GM18517 (cell line): ENCODE results near the gene PTPRN2.

Experiments used
- ATAC-seq: cut with Tn5 transposase; IDR thresholded peaks from one replicate; pipeline ENCODE4 v1.9.1; 2021; ENCODE audit warnings: mild to moderate bottlenecking, moderate library complexity; ENCODE audit not compliant: unreplicated experiment

The PTPRN2 gene

DNA sequence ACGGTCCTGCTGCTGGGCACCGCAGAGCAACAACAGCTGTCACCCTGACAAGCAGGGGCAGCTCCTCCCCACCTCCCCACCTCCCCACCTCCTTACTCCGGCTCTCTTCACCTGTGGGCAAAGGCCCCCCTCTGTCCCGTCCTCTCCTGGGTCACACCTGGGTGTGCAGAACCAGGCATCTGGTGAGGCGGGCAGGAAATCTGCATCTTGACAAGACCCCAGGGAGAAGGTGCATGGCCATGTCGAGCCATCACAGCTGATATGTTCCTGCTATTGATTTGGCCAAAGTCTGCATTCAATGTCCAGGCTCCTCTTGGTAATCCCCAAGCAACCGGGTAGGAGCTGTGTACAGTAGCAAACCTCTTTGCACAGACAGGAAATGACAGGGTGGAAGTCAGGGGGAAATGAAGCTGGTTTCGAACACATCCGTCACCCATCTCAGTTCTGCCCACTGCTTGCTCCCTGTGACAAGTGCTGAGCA lies 696.7 kb downstream of the PTPRN2 start:
- no peak for ATAC-seq

GRCh38 chr7:157889480-157889879 lies 698.1 kb downstream of the PTPRN2 start:
- ATAC-seq: no peak

DNA sequence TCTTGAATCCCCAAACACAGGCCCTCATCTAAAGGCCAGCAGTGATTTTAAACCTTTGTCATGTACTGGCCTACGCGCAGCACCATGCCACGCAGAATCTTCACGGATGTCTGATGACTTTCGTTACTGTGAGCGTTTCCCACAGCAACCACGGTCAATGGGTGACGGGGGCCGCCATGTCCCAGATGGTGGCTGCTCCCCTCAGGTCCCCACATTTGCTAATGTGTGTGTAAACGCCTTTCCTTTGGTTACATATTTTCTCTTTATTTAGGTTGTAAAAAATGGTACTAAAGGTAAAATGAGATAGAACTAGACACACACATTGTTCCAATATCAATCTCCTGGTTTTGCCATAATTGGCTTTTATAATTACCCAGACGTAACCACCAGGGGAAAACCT lies 699.0 kb downstream of the PTPRN2 start:
- ATAC-seq: no peak

DNA sequence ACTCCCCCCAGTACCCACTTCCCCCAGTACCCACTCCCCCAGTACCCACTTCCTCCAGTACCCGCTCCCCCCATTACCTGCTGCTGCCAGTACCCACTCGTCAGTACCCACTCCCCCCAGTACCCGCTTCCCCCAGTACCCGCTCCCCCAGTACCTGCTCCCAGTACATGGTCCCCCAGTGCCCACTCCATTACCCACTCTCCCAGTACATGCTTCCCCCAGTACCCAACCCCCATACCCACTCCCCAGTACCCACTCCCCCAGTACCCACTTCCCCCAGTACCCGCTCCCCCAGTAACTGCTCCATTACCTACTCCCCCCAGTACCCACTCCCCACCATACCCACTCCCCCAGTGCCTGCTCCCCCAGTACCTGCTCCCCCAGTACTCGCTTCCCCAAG lies 700.2 kb downstream of the PTPRN2 start:
- no peak for ATAC-seq

- ATAC-seq: no peak
Measured at GRCh38 chr7:157886711-157887110, 700.9 kb downstream of the PTPRN2 start.

- ATAC-seq: no peak
Measured at GRCh38 chr7:157886266-157886665, 701.4 kb downstream of the PTPRN2 start.

GRCh38 chr7:157885140-157885539 lies 702.5 kb downstream of the PTPRN2 start:
- no peak for ATAC-seq

DNA sequence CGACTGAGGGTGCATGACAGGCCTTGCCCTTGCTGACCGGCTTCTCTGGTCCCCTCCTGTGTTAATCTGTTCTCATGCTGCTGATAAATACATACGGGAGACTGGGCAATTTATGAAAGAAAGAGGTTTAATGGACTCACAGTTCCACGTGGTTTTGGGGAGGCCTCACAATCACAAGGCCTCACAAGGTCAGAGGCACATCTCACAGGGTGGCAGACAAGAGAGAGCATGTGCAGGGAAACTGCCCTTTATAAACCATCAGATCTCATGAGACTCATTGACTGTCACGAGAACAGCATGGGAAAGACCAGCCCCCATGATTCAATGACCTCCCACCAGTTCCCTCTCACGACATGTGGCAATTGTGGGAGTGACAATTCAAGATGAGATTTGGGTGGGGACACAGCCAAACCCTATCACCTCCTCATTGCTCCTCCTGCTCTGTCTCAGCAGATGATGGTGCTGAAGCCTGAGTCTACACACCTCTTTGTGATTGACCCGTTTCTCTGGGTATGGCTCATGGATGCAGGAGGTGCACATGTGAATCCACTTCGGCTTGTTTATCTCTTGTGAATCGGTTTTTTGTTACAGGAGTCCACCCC lies 703.1 kb downstream of the PTPRN2 start:
- ATAC-seq: no peak

DNA sequence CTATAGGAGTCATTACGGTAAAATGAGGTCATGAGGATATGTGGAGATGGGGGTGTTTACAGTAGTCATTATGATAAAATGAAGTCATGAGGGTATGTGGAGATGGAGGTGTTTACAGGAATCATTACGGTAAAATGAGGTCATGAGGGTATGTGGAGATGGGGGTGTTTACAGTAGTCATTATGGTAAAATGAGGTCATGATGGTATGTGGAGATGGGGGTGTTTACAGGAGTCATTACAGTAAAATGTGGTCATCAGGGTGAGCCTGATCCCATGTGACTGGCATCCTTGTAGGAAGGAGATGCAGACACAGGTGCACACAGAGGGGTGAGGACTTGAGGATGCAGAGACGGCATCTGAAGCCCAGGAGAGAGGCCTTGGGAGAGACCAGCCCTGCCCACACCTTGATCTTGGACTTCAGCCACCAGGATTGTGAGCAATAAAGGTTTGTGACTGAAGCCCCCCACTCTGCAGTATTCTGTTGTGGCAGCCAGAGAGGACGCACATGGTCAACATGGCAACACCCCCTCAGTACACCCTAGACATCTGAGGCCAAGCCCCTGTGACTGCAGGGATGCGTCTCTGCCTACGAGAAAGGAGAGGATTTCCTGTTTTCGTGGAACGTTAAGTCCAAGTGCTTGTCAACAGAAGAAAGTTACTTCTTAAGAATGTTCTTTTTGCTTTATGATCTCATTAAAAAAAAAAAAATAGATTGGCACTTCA lies 706.4 kb downstream of the PTPRN2 start:
- ATAC-seq: no peak

GRCh38 chr7:157879391-157879790 lies 708.2 kb downstream of the PTPRN2 start:
- ATAC-seq: no peak

- ATAC-seq: no peak
Measured at GRCh38 chr7:157877298-157878090, 710.1 kb downstream of the PTPRN2 start.

GRCh38 chr7:157876469-157877285 lies 710.9 kb downstream of the PTPRN2 start:
- ATAC-seq: no peak

- ATAC-seq: no peak
Measured at GRCh38 chr7:157875230-157876179, 712.1 kb downstream of the PTPRN2 start.

- ATAC-seq: no peak
Measured at GRCh38 chr7:157874870-157875229, 712.8 kb downstream of the PTPRN2 start.

DNA sequence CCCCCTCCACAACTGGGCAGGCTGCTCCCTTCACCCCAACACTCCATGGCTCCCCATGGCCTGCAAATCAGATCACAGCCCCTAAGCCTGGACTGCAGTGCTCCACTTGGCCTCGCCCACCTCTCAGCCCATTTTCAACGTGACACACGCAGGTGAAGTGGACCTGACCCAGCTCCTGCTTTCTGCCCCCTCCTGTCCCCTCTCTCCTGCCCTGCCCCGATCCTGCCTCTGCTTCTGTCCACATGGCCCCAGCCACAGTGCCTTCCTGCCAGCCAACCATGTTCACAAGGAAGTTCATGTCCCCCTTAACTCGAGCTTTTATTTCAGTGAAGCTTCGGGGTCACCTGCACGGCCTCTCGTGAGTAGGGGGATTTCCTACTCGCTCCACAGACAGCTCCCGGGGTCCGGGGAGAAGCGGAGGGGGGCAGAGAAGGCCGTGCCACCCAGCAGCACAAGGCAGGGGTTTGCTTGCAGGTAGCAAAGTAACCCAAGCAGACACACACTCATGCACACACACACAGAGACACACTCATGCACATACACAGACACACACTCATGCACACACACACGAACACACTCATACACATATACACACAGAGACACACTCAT lies 713.3 kb downstream of the PTPRN2 start:
- no peak for ATAC-seq

DNA sequence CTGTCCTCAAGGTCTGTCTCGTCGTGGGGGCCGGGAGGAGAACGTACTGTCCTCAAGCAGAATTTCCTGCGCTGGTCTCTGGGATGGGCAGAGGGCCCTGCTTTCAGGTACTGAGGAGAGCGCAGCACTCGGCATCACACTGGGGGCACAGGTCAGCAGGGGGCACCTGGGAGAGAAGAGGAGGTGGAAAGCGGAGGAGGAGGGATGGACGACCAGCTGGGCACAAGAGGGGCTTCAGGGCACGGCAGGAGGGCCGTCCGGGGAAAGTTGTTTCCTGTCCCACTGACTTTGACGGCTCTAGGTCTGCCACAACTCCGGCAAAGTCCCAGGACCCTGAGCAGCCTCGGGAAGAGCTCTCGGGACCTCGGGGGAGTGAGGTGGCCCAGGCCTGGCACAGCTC lies 714.0 kb downstream of the PTPRN2 start:
- no peak for ATAC-seq

GRCh38 chr7:157873181-157873580 lies 714.4 kb downstream of the PTPRN2 start:
- ATAC-seq: no peak

- ATAC-seq: no peak
Measured at GRCh38 chr7:157872447-157872846, 715.2 kb downstream of the PTPRN2 start.

GRCh38 chr7:157871681-157872080 lies 715.9 kb downstream of the PTPRN2 start:
- ATAC-seq: no peak
